ENCODE data around the gene FADD. TPM values are rescaled to one million over a fixed set of nuclear protein-coding genes. Genes with fewer than 3 reads are reported as not detected.

Gene FADD
- total and polyA plus RNA-seq, 2 experiments from 2014 or later = 30.1 to 37.1 TPM

- H3K27me3 ChIP-seq = no peaks in the 10 kb centered on the region
- DNase-seq (ENCODE audit: low read depth in 1 of 2, low spot score in 1 of 2) = no peak
- no peak overlapping the region for H3K27ac ChIP-seq
- H3K9me3 ChIP-seq (ENCODE audit: low read depth) = no peaks in the 10 kb centered on the region
- TF ChIP-seq, protein P1, sequence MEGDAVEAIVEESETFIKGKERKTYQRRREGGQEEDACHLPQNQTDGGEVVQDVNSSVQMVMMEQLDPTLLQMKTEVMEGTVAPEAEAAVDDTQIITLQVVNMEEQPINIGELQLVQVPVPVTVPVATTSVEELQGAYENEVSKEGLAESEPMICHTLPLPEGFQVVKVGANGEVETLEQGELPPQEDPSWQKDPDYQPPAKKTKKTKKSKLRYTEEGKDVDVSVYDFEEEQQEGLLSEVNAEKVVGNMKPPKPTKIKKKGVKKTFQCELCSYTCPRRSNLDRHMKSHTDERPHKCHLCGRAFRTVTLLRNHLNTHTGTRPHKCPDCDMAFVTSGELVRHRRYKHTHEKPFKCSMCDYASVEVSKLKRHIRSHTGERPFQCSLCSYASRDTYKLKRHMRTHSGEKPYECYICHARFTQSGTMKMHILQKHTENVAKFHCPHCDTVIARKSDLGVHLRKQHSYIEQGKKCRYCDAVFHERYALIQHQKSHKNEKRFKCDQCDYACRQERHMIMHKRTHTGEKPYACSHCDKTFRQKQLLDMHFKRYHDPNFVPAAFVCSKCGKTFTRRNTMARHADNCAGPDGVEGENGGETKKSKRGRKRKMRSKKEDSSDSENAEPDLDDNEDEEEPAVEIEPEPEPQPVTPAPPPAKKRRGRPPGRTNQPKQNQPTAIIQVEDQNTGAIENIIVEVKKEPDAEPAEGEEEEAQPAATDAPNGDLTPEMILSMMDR (IDR thresholded peaks at IDR 0.05; ENCODE audit: low read depth, low read length) = no peak
- no peaks in the 10 kb centered on the region for H3K36me3 ChIP-seq
- H3K4me3 ChIP-seq = no peak overlapping the region
- no peaks in the 10 kb centered on the region for H3K4me1 ChIP-seq (ENCODE audit: low read depth)
Observed at GRCh38 chr11:70183032-70183431, 20.1 kb upstream of the FADD start.

- DNase-seq (ENCODE audit: low read depth in 1 of 2, low spot score in 1 of 2) = no peak
- Histone ChIP-seq H3K27ac (no peak overlapping the region), H3K4me3 (no peak overlapping the region), H3K9me3 (ENCODE audit: low read depth) (no peaks in the 10 kb centered on the region), H3K36me3 (no peaks in the 10 kb centered on the region), H3K4me1 (ENCODE audit: low read depth) (no peaks in the 10 kb centered on the region), H3K27me3 (no peaks in the 10 kb centered on the region)
- TF ChIP-seq, protein P1 (IDR thresholded peaks at IDR 0.05; ENCODE audit: low read depth, low read length) = no peak
Observed at GRCh38 chr11:70183483-70184176, 19.5 kb upstream of the FADD start.

- no peaks in the 10 kb centered on the region for H3K4me1 ChIP-seq (ENCODE audit: low read depth)
- H3K27ac ChIP-seq = no peak overlapping the region
- no peaks in the 10 kb centered on the region for H3K27me3 ChIP-seq
- no peaks in the 10 kb centered on the region for H3K36me3 ChIP-seq
- no peak for DNase-seq (ENCODE audit: low read depth in 1 of 2, low spot score in 1 of 2)
- H3K4me3 ChIP-seq = no peak overlapping the region
- TF ChIP-seq, protein P1 (IDR thresholded peaks at IDR 0.05; ENCODE audit: low read depth, low read length) = no peak
- no peaks in the 10 kb centered on the region for H3K9me3 ChIP-seq (ENCODE audit: low read depth)
Observed at GRCh38 chr11:70184396-70184795, 18.7 kb upstream of the FADD start.

DNA sequence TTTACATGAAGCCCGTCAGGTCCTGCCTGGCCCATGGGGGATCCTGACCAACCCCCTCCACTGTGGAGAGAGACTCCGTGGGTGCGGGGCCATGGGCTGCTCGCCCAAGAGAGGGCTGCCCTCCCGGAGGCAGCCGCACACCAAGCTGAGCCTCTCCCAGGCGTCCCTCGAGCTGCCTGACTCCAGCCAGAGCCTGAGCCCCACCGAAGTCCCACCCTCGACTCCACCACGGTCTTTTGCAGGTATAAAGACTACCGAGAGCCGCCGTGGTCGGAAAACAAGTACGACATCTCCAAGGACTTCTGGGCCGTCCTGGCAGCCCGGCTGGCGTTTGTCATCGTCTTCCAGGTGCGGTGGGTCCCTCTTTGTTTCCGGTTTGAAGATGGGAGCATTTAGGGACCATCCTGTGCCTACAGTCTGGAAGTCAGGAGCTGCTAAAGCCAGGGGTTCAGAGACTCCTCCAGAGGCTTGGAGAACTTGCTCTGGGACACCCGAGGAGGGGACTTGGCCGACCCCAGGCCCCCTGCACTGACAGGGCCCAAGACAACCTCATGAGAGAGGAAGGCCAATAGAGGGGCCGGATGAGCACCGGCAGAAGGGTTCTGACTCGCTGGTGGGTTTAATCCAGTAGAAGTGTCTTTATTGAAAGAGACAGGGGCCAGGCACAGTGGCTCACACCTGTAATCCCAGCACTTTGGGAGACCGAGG lies 17.6 kb upstream of the FADD start:
- Histone ChIP-seq H3K9me3 (ENCODE audit: low read depth) (no peaks in the 10 kb centered on the region), H3K27me3 (no peaks in the 10 kb centered on the region), H3K27ac (no peak overlapping the region), H3K4me1 (ENCODE audit: low read depth) (no peaks in the 10 kb centered on the region), H3K36me3 (no peaks in the 10 kb centered on the region), H3K4me3 (no peak overlapping the region)
- DNase-seq (ENCODE audit: low read depth in 1 of 2, low spot score in 1 of 2) = no peak
- TF ChIP-seq, protein P1 (IDR thresholded peaks at IDR 0.05; ENCODE audit: low read depth, low read length) = no peak

- Histone ChIP-seq H3K4me3 (no peak overlapping the region), H3K4me1 (ENCODE audit: low read depth) (no peaks in the 10 kb centered on the region), H3K27ac (no peak overlapping the region), H3K27me3 (no peaks in the 10 kb centered on the region), H3K36me3 (no peaks in the 10 kb centered on the region), H3K9me3 (ENCODE audit: low read depth) (no peaks in the 10 kb centered on the region)
- DNase-seq (ENCODE audit: low read depth in 1 of 2, low spot score in 1 of 2) = no peak
- TF ChIP-seq, protein P1 (IDR thresholded peaks at IDR 0.05; ENCODE audit: low read depth, low read length) = no peak
Observed at GRCh38 chr11:70186420-70186819, 16.7 kb upstream of the FADD start.

Measured in cardiac muscle cell (in vitro differentiated cells and primary cell).